Measurements from ENCODE around the gene MMP15. TPM values are rescaled to one million over a fixed set of nuclear protein-coding genes. Genes with fewer than 3 reads are reported as not detected.
"Not testable (repeated sequence)": the region's sequence is repeated elsewhere in the genome, so short reads cannot be mapped to it uniquely, and the experiment has no call there.

Gene MMP15
- total and polyA plus RNA-seq, 4 donors = 0.82 to 5.9 (median 3.8) TPM

GRCh38 chr16:58053682-58054005 lies 28.1 kb downstream of the MMP15 start:
- Histone ChIP-seq H3K36me3 (ENCODE audit: control insufficient read depth in 1 of 2, insufficient read depth in 2 of 2, low read length in 1 of 2) (no peaks in the 10 kb centered on the region), H3K27ac (ENCODE audit: low read depth in 1 of 2, low read length in 2 of 2) (no peak overlapping the region), H3K27me3 (ENCODE audit: control insufficient read depth in 1 of 2, insufficient read depth in 2 of 2, low read length in 1 of 2) (no peaks in the 10 kb centered on the region), H3K9me3 (ENCODE audit: control insufficient read depth, low read length) (no peaks in the 10 kb centered on the region), H3K4me3 (ENCODE audit: low read length in 2 of 2) (no peak overlapping the region), H3K4me1 (ENCODE audit: control insufficient read depth in 1 of 2, insufficient read depth in 2 of 2, low read length in 2 of 2) (no peaks in the 10 kb centered on the region)
- intact Hi-C loops (cut with DNase I) = no loop called here
- 90 to 92% methylated on average over 5 of the region's 5 CpGs for WGBS, 2 donors
- DNase-seq = no peak
- no peak for ATAC-seq (ENCODE audit: low FRiP score)

GRCh38 chr16:58054289-58054688 lies 28.7 kb downstream of the MMP15 start:
- intact Hi-C loops (cut with DNase I) = no loop called here
- H3K27ac ChIP-seq (ENCODE audit: low read depth in 1 of 2, low read length in 2 of 2) = no peak overlapping the region
- H3K36me3 ChIP-seq (ENCODE audit: control insufficient read depth in 1 of 2, insufficient read depth in 2 of 2, low read length in 1 of 2) = no peaks in the 10 kb centered on the region
- 82% methylated on average over 10 of the region's 10 CpGs for WGBS, 2 donors
- H3K27me3 ChIP-seq (ENCODE audit: control insufficient read depth in 1 of 2, insufficient read depth in 2 of 2, low read length in 1 of 2) = no peaks in the 10 kb centered on the region
- H3K4me1 ChIP-seq (ENCODE audit: control insufficient read depth in 1 of 2, insufficient read depth in 2 of 2, low read length in 2 of 2) = no peaks in the 10 kb centered on the region
- H3K9me3 ChIP-seq (ENCODE audit: control insufficient read depth, low read length) = no peaks in the 10 kb centered on the region
- H3K4me3 ChIP-seq (ENCODE audit: low read length in 2 of 2) = no peak overlapping the region
- ATAC-seq (ENCODE audit: low FRiP score) (no peak), DNase-seq (no peak)

GRCh38 chr16:58056580-58056979 lies 31.0 kb downstream of the MMP15 start:
- no peaks in the 10 kb centered on the region for H3K36me3 ChIP-seq (ENCODE audit: control insufficient read depth in 1 of 2, insufficient read depth in 2 of 2, low read length in 1 of 2)
- intact Hi-C loops (cut with DNase I) = no loop called here
- no peaks in the 10 kb centered on the region for H3K4me1 ChIP-seq (ENCODE audit: control insufficient read depth in 1 of 2, insufficient read depth in 2 of 2, low read length in 2 of 2)
- WGBS, 2 donors = 66 to 69% methylated on average over 5 of the region's 5 CpGs
- H3K4me3 ChIP-seq (ENCODE audit: low read length in 2 of 2) = no peak overlapping the region
- ATAC-seq (ENCODE audit: low FRiP score) (no peak), DNase-seq (no peak)
- no peaks in the 10 kb centered on the region for H3K27me3 ChIP-seq (ENCODE audit: control insufficient read depth in 1 of 2, insufficient read depth in 2 of 2, low read length in 1 of 2)
- H3K27ac ChIP-seq (ENCODE audit: low read depth in 1 of 2, low read length in 2 of 2) = no peak overlapping the region
- no peaks in the 10 kb centered on the region for H3K9me3 ChIP-seq (ENCODE audit: control insufficient read depth, low read length)

GRCh38 chr16:58057121-58057520 lies 31.6 kb downstream of the MMP15 start:
- Histone ChIP-seq H3K27ac (ENCODE audit: low read depth in 1 of 2, low read length in 2 of 2) (no peak overlapping the region), H3K4me3 (ENCODE audit: low read length in 2 of 2) (no peak overlapping the region), H3K4me1 (ENCODE audit: control insufficient read depth in 1 of 2, insufficient read depth in 2 of 2, low read length in 2 of 2) (no peaks in the 10 kb centered on the region), H3K27me3 (ENCODE audit: control insufficient read depth in 1 of 2, insufficient read depth in 2 of 2, low read length in 1 of 2) (no peaks in the 10 kb centered on the region), H3K36me3 (ENCODE audit: control insufficient read depth in 1 of 2, insufficient read depth in 2 of 2, low read length in 1 of 2) (no peaks in the 10 kb centered on the region), H3K9me3 (ENCODE audit: control insufficient read depth, low read length) (no peaks in the 10 kb centered on the region)
- intact Hi-C loops (cut with DNase I) = no loop called here
- ATAC-seq (ENCODE audit: low FRiP score) (no peak), DNase-seq (no peak)
- WGBS, 2 donors = 67 to 68% methylated on average over 5 of the region's 5 CpGs

- no peak overlapping the region for H3K27ac ChIP-seq (ENCODE audit: low read depth in 1 of 2, low read length in 2 of 2)
- H3K27me3 ChIP-seq (ENCODE audit: control insufficient read depth in 1 of 2, insufficient read depth in 2 of 2, low read length in 1 of 2) = no peaks in the 10 kb centered on the region
- no peak overlapping the region for H3K4me3 ChIP-seq (ENCODE audit: low read length in 2 of 2)
- DNase-seq = peak in 1 of 2 donors; percentile 41
- intact Hi-C loops (cut with DNase I) = no loop called here
- H3K36me3 ChIP-seq (ENCODE audit: control insufficient read depth in 1 of 2, insufficient read depth in 2 of 2, low read length in 1 of 2) = no peaks in the 10 kb centered on the region
- WGBS, 2 donors = 66 to 69% methylated on average over 3 of the region's 3 CpGs
- no peak for ATAC-seq (ENCODE audit: low FRiP score)
- no peaks in the 10 kb centered on the region for H3K4me1 ChIP-seq (ENCODE audit: control insufficient read depth in 1 of 2, insufficient read depth in 2 of 2, low read length in 2 of 2)
- no peaks in the 10 kb centered on the region for H3K9me3 ChIP-seq (ENCODE audit: control insufficient read depth, low read length)
Measured at GRCh38 chr16:58057784-58058183, 32.2 kb downstream of the MMP15 start.

- H3K27ac ChIP-seq (ENCODE audit: low read depth in 1 of 2, low read length in 2 of 2) = no peak overlapping the region
- ATAC-seq (ENCODE audit: low FRiP score) (no peak), DNase-seq (peak in 1 of 2 donors; percentile 67)
- no peaks in the 10 kb centered on the region for H3K27me3 ChIP-seq (ENCODE audit: control insufficient read depth in 1 of 2, insufficient read depth in 2 of 2, low read length in 1 of 2)
- H3K4me1 ChIP-seq (ENCODE audit: control insufficient read depth in 1 of 2, insufficient read depth in 2 of 2, low read length in 2 of 2) = no peaks in the 10 kb centered on the region
- no peak overlapping the region for H3K4me3 ChIP-seq (ENCODE audit: low read length in 2 of 2)
- WGBS, 2 donors = 80 to 82% methylated on average over 4 of the region's 4 CpGs
- intact Hi-C loops (cut with DNase I) = no loop called here
- no peaks in the 10 kb centered on the region for H3K9me3 ChIP-seq (ENCODE audit: control insufficient read depth, low read length)
- H3K36me3 ChIP-seq (ENCODE audit: control insufficient read depth in 1 of 2, insufficient read depth in 2 of 2, low read length in 1 of 2) = no peaks in the 10 kb centered on the region
Measured at GRCh38 chr16:58062821-58063220, 37.3 kb downstream of the MMP15 start.

GRCh38 chr16:58063377-58064076 lies 38.0 kb downstream of the MMP15 start:
- intact Hi-C loops (cut with DNase I) = no loop called here
- Histone ChIP-seq H3K36me3 (ENCODE audit: control insufficient read depth in 1 of 2, insufficient read depth in 2 of 2, low read length in 1 of 2) (no peaks in the 10 kb centered on the region), H3K27me3 (ENCODE audit: control insufficient read depth in 1 of 2, insufficient read depth in 2 of 2, low read length in 1 of 2) (no peaks in the 10 kb centered on the region), H3K9me3 (ENCODE audit: control insufficient read depth, low read length) (no peaks in the 10 kb centered on the region), H3K4me3 (ENCODE audit: low read length in 2 of 2) (no peak overlapping the region), H3K4me1 (ENCODE audit: control insufficient read depth in 1 of 2, insufficient read depth in 2 of 2, low read length in 2 of 2) (no peaks in the 10 kb centered on the region), H3K27ac (ENCODE audit: low read depth in 1 of 2, low read length in 2 of 2) (no peak overlapping the region)
- WGBS, 2 donors = 51 to 67% methylated on average over 8 of the region's 8 CpGs
- DNase-seq (peak in 1 of 2 donors; percentile 37), ATAC-seq (ENCODE audit: low FRiP score) (no peak)

- 98 to 99% methylated on average over 4 of the region's 4 CpGs for WGBS, 2 donors
Measured at GRCh38 chr16:58070585-58070984, 45.0 kb downstream of the MMP15 start.

GRCh38 chr16:58072134-58072533 lies 46.6 kb downstream of the MMP15 start:
- WGBS, 2 donors = 86 to 88% methylated on average over 5 of the region's 5 CpGs
- H3K36me3 ChIP-seq (ENCODE audit: control insufficient read depth in 1 of 2, insufficient read depth in 2 of 2, low read length in 1 of 2); H3K27ac ChIP-seq (ENCODE audit: low read depth in 1 of 2, low read length in 2 of 2); H3K9me3 ChIP-seq (ENCODE audit: control insufficient read depth, low read length); H3K27me3 ChIP-seq (ENCODE audit: control insufficient read depth in 1 of 2, insufficient read depth in 2 of 2, low read length in 1 of 2); ATAC-seq (ENCODE audit: low FRiP score); intact Hi-C loops (cut with DNase I); H3K4me1 ChIP-seq (ENCODE audit: control insufficient read depth in 1 of 2, insufficient read depth in 2 of 2, low read length in 2 of 2); DNase-seq; H3K4me3 ChIP-seq (ENCODE audit: low read length in 2 of 2): not testable (repeated sequence)

More at GRCh38 chr16:58070585-58070984, 45.0 kb downstream of the MMP15 start:
- no peak overlapping the region for H3K27ac ChIP-seq (ENCODE audit: low read depth in 1 of 2, low read length in 2 of 2)
- intact Hi-C loops (cut with DNase I) = no loop called here
- no peaks in the 10 kb centered on the region for H3K4me1 ChIP-seq (ENCODE audit: control insufficient read depth in 1 of 2, insufficient read depth in 2 of 2, low read length in 2 of 2)
- no peaks in the 10 kb centered on the region for H3K36me3 ChIP-seq (ENCODE audit: control insufficient read depth in 1 of 2, insufficient read depth in 2 of 2, low read length in 1 of 2)
- H3K9me3 ChIP-seq (ENCODE audit: control insufficient read depth, low read length) = no peaks in the 10 kb centered on the region
- no peak overlapping the region for H3K4me3 ChIP-seq (ENCODE audit: low read length in 2 of 2)
- DNase-seq = no peak
- no peak for ATAC-seq (ENCODE audit: low FRiP score)
- H3K27me3 ChIP-seq (ENCODE audit: control insufficient read depth in 1 of 2, insufficient read depth in 2 of 2, low read length in 1 of 2) = no peaks in the 10 kb centered on the region

Measured in aorta (tissue), 5 donors.